GM21526 (cell line): ENCODE data around the gene PDGFRA.
A peak's percentile ranks its signal among the peaks of the same experiment; 100 is the strongest.
"Not testable (repeated sequence)": the region's sequence is repeated elsewhere in the genome, so short reads cannot be mapped to it uniquely, and the experiment has no call there.

ENCODE experiments used
- ATAC-seq: cut with Tn5 transposase; IDR thresholded peaks from one replicate; pipeline ENCODE4 v1.9.1; 2021; ENCODE audit warnings: moderate library complexity; ENCODE audit not compliant: unreplicated experiment, low FRiP score

Gene PDGFRA

DNA sequence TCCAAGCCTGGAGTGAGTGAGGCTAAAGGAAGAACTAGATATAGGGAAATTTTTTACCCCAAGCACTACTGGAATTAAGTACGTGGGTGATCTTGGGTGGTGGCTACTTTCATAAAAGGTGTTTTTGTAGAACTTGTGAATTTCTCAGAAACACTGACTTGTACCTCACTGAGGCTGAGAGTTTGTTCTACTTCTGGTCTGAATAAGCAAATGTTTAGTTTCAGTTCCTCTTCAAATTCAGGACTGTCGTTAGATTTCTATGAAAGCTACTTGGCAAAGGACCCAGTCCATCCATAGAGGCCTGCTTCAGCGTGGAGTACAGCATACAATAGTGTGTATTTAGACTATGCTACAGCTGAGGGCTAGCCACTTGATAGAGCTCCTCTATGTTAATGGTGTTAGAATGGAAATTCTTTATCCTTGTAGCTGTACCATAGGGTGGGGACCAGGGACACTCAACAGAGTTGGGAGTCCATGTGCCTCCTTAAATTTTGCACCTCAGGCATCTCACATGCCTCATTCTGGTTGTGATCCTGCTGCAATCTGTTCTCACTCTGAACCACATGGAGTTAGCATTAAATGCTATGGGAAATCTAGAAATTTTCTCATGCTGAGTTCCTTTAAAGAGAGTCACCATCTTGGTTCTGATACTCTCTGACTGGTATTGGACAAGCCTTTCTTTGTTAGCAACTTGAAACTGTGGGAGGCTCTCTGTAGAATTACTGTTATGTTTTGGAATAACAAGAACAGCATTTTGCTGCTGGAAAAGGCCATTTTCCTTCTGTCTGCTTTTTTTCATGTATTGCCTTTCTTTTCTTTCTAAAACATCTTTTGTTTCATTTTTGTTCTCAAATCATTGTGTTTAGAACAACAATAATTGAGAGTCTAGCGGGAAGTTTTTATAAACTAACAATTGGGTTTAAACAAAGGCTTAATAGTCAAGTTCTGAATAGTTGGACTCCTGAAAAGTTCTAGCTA lies 86.8 kb downstream of the PDGFRA start:
- ATAC-seq: peak; percentile 99

DNA sequence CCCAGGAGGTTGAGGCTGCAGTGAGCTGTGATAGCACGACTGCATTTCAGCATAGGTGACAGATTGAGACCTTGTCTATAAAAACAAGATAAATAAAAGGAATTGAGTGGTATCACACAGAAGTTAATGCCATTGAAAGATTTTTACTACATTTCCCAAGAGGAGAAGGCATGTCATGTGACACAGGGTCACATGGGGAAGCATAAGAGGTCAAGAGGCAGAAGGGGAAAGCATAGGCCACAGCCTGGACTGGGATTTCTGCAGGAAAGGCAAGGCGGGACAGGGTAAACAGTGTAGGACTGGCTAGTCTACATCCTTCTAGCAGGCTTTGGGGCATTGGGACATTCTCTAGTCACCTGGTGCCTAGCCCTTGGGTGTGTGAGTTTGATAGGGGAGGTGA lies 88.6 kb downstream of the PDGFRA start:
- no peak for ATAC-seq

DNA sequence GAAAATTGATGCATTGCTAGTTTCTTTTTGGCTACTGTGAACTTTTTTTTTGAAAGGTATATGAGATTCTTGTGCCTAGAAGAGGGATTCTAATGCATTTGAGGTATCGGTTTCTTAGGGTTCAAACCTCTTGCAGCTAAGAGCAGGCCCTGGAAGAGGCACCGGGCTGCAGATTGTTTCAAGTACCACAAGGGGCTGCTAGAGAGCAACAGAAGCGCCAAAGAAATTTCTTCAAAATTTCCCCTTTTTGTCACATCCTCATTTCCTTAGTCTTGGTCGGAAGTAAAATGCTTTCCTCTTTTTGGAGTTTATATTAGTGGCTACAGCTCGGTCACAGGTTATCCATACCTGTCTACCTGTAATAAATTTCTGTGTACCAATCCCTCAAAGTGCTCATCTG lies 89.8 kb downstream of the PDGFRA start:
- peak; percentile 38 for ATAC-seq

- no peak for ATAC-seq
Observed at GRCh38 chr4:54320826-54321685, 92.0 kb downstream of the PDGFRA start.

GRCh38 chr4:54322818-54323417 lies 93.8 kb downstream of the PDGFRA start:
- peak; percentile 78 for ATAC-seq

GRCh38 chr4:54330896-54331295 lies 101.8 kb downstream of the PDGFRA start:
- no peak for ATAC-seq

GRCh38 chr4:54332542-54332941 lies 103.4 kb downstream of the PDGFRA start:
- ATAC-seq: no peak

GRCh38 chr4:54333657-54334056 lies 104.6 kb downstream of the PDGFRA start:
- no peak for ATAC-seq

- not testable (repeated sequence) for ATAC-seq
Observed at GRCh38 chr4:54334769-54335168, 105.7 kb downstream of the PDGFRA start.

- no peak for ATAC-seq
Observed at GRCh38 chr4:54337009-54337408, 107.9 kb downstream of the PDGFRA start.

DNA sequence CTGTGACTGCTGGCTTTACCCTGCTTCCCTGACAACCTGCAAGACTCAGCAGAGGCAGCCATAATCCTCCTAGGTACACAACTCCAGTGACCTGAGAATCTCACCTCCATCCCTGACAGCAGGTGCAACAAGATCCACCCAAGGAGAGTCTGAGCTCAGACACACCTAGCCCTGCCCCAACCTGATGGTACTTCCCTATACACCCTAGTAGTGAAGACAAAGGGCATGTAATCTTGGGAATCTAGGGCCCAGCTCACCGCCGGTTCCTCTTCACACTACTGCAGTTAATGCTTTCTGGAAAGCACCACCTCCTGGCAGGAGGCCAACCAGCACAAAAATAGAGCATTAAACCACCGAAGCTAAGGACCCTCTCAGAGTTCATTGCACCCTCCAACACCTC lies 113.0 kb downstream of the PDGFRA start:
- ATAC-seq: not testable (repeated sequence)
